ENCODE data around the gene DIS3L2.

Gene DIS3L2, protein sequence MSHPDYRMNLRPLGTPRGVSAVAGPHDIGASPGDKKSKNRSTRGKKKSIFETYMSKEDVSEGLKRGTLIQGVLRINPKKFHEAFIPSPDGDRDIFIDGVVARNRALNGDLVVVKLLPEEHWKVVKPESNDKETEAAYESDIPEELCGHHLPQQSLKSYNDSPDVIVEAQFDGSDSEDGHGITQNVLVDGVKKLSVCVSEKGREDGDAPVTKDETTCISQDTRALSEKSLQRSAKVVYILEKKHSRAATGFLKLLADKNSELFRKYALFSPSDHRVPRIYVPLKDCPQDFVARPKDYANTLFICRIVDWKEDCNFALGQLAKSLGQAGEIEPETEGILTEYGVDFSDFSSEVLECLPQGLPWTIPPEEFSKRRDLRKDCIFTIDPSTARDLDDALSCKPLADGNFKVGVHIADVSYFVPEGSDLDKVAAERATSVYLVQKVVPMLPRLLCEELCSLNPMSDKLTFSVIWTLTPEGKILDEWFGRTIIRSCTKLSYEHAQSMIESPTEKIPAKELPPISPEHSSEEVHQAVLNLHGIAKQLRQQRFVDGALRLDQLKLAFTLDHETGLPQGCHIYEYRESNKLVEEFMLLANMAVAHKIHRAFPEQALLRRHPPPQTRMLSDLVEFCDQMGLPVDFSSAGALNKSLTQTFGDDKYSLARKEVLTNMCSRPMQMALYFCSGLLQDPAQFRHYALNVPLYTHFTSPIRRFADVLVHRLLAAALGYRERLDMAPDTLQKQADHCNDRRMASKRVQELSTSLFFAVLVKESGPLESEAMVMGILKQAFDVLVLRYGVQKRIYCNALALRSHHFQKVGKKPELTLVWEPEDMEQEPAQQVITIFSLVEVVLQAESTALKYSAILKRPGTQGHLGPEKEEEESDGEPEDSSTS

DNA sequence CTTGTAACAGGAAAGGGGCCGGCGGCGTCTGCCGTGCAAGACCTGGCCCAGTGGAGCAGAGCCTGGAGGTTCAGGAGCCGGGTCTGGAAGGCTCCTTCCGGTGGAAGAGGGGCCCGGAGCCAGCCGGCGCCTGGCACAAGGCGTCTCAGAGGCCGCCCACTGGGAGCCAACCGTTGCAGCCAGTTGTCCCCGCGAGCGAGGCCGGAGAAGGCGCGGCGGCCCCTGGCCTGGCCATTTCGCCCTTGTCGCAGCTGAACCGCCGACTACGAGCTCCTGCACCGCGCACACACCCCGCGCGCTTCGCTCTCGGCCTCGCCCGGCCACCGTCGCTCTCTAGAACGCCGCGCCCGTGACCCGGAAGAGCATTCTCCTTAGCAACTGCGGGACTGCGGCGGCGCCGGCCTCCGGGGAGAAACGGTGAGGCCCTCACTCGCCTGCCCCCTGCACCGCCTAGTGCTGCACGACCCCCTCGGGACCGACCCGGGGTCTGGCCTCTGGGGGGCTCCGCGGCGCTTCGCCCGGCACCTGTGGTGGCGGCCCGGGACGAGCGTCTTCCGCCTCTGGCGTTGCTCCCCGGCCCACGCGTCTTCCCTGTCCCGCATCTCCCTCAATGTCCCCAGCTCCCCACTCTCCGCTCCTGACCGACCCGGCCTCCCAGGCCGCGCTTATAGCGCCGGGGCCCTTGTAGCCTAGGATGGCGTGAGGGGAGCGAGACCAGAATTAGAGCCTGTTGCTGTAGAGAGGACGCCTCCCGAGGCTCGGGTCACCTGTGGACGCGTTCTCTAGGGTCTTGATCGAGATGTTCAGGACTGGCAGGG is at the start of gene DIS3L2:
TSS of gene DIS3L2 (plus strand) at position 365 of the 818 bp plus-strand sequence. CDS start 53,215 bp downstream, outside the sequence.
- in situ Hi-C loops (cut with HindIII; ENCODE audit: low sequenced_read_pairs), result no loop called here

GRCh38 chr2:231914077-231914690 is 47.3 kb upstream of the DIS3L2 start:
- in situ Hi-C loops (cut with HindIII; ENCODE audit: low sequenced_read_pairs), result no loop called here

GRCh38 chr2:231917280-231918066 is 44.0 kb upstream of the DIS3L2 start:
- in situ Hi-C loops (cut with HindIII; ENCODE audit: low sequenced_read_pairs), result no loop called here

DNA sequence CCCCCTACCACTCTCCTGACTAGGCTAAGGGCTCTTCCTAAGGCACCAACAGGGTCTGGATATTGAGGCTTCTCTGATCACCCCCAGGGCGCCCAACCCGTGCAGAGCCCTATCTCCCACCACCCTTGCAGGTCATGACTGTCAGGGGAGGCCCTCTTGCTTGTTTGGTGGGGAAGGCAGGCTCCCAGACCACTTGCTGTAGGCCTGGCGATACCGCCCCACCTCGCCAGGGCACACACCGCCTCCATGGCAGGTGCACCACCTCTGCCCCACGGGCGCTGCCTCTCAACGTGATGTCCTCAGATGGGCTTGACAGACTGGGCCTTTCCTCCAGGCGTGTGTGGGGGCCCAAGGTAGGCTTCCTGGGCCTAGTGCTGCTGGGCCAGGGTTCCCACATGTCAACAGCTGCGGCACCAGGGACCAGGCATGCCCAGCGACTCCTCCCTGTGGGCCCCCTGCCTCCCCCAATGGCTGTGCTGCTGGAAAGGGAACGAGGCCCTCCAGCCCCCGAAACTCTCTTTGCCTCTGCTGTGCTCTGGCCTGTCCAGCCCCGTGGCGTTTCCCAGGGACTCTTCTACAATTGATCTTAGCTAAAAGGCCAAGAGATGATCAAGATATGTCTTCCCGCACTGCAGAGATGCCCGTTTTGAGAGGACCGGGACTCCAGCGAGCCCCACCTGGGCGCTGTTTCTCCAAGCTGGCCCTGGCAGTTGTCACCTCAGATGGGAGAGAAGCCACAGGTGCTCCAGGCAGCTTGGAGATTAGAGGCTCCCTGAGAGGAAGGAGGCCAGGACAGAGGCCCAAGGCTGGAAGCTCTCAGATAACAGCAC is 42.8 kb upstream of the DIS3L2 start:
- in situ Hi-C loops (cut with HindIII; ENCODE audit: low sequenced_read_pairs), result no loop called here

- in situ Hi-C loops (cut with HindIII; ENCODE audit: low sequenced_read_pairs), result no loop called here
Measured at GRCh38 chr2:231919341-231920035, 42.0 kb upstream of the DIS3L2 start.

DNA sequence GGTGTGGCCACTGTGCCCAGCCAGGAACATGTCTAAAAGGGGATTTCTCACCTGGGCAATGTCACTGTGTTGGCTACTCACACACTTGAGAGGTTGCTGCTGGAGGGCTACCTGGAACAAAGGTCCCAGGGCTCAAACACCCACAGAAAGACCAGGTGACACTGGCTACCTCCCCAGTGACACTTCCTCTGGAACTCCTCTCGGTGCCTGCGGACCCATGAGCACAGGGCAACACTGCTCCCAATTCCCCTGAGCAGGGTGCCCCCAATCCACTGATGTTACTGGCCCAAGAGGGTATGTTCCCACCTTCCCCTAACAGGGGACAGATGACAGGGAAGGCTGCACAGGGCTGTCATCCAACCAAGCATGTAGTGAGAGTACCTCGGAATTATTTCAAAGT is 41.1 kb upstream of the DIS3L2 start:
- in situ Hi-C loops (cut with HindIII; ENCODE audit: low sequenced_read_pairs), result no loop called here

DNA sequence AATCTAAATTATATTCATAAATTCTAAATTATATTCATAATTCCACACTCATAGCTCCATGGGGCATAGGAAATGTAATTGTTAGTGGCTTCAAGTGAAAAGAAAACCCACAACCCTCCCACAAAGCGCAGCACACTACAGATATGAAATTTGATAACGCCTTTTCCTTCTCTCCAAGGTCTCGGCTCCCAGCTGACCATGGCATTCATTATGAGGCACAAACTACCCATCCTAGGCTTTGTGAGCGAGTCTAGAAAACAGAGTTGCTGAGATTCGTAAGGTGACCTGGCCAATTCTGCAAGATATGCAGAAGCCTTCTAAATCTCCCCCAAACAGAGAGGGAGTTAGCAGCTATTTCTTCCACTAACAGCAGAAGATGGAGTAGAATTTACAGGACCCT is 40.7 kb upstream of the DIS3L2 start:
- in situ Hi-C loops (cut with HindIII; ENCODE audit: low sequenced_read_pairs), result no loop called here

DNA sequence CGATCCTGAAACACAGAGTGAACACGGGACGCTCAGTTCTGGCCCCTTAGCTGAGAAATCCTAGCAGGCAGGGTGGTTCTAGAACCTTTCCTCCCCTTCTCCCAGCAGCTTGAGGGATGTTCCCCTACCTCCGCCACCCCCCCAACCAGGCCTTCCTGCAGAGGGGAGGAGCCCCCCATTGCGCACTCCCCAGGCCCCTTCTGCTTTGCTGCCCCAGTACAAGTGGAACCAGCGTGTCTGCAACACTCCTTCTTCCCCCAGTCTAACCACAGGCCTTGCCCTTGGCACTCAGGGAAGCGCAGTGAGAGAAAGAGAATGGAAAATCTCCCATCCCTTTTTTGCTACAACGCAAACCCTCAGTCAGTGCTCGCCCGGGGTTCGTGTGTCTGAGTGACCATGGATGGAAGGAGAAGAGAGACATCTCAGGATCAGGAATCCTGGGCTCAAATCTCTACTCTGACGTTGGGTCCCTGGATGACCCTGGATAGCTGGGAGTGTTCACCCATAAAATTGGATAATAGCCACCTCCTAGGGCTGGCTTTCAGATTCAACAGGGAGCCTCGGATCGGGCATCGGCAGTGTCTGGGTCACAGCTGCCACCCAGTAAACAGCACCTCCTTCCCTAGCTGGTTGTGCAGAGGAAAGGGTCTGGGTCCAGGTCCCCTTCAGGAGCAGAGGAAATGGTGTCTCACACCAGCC is 39.1 kb upstream of the DIS3L2 start:
- in situ Hi-C loops (cut with HindIII; ENCODE audit: low sequenced_read_pairs), result no loop called here

DNA sequence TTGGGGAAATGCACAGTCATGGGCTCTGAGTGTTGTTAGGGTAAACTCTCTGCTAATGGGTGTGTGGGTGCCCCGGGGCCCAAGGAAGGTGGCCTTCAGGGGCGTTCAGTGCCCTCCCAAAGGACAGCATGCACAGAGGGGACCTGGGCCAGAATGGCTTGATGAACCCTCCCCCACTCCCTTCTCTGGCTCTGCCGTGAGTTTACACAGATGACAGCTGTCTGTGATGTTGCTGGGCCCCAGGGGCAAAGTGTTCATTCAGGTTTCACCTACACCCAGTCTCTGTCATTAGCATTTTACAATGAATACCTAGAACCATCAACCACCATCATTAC is 38.5 kb upstream of the DIS3L2 start:
- in situ Hi-C loops (cut with HindIII; ENCODE audit: low sequenced_read_pairs), result no loop called here

GRCh38 chr2:231923951-231924888 is 37.3 kb upstream of the DIS3L2 start:
- in situ Hi-C loops (cut with HindIII; ENCODE audit: low sequenced_read_pairs), result no loop called here

DNA sequence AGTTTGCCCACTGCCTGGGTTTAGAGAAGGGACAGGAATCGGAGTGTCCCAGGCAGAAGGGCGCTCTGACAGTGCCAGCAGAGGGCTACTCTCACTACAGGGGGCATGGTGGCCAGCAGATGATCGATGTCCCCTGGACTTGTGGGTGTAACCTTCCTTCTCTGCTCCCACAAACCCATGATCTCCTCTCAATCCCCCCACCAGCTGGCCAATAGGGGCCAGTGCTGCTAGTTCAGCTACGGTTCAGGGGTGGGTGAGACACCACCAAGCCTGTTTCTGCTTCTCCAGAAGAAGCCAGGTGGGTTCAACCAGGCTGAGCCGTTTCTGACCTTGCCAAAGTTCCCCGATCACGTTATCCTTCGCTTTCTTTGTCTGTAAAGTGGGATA is 36.6 kb upstream of the DIS3L2 start:
- in situ Hi-C loops (cut with HindIII; ENCODE audit: low sequenced_read_pairs), result no loop called here

GRCh38 chr2:231925303-231926179 is 36.0 kb upstream of the DIS3L2 start:
- in situ Hi-C loops (cut with HindIII; ENCODE audit: low sequenced_read_pairs), result no loop called here

GRCh38 chr2:231926180-231926741 is 35.3 kb upstream of the DIS3L2 start, which contains the start of gene NPPC:
Gene NPPC, minus strand, starts transcription at chr2:231926396. Its CDS starts 147 bp downstream, at chr2:231926249.
- in situ Hi-C loops (cut with HindIII; ENCODE audit: low sequenced_read_pairs), result no loop called here

GRCh38 chr2:231926761-231927565 is 34.5 kb upstream of the DIS3L2 start:
- in situ Hi-C loops (cut with HindIII; ENCODE audit: low sequenced_read_pairs), result no loop called here

DNA sequence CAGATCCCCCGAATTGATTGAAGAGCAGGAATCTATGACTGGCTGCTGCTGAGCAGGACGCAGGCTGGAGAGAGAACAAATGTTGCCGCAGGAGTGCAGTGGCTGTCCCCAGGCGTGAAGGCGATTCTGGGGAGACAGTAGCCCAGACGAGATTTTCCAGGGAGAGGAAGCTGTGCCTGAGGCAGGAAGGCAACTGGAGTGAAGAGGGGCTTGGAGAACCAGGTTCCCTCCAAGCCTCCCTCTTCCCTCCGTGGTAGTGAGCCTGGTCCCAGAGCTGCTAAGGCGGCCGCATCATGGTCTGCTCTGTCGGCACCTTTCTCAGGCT is 34.0 kb upstream of the DIS3L2 start:
- in situ Hi-C loops (cut with HindIII; ENCODE audit: low sequenced_read_pairs), result no loop called here
